ENCODE results near the gene IFITM1. TPM values are rescaled to one million over a fixed set of nuclear protein-coding genes. Genes with fewer than 3 reads are reported as not detected.
"Not testable (repeated sequence)": the region's sequence is repeated elsewhere in the genome, so short reads cannot be mapped to it uniquely, and the experiment has no call there.

Gene IFITM1
- polyA plus RNA-seq, 1 donor = 137 TPM

DNA sequence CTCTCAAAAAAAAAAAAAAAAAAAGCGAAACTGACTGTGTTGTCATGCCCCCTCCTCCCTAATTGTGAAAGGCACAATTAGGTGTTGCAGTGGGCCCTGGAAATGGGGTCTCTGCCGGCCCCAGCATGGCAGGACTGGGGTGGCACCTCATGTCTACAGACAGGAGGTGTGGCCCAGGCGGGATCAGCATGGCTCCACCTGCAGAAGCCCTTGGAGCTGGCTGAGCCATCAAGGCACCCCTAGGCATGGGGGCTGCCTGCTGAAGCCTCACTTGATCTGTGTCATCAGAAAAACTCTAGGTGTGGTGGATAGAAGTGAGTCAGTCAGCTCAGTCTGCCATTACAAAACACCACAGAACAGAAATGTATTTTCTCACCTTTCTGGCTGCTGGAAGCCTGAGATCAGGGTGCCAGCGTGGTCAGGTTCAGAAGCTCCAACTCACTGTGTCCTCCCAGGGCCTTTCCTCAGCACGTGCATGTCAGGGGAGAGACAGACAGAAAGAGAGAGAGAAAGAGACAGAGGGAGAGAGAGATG is 45.4 kb downstream of the IFITM1 start:
- H3K36me3 ChIP-seq (ENCODE audit: control insufficient read depth, insufficient read depth, low read length) = no peaks in the 10 kb centered on the region
- no peak overlapping the region for H3K27ac ChIP-seq (ENCODE audit: low read length)
- peaks cover 50% of the 10 kb centered on the region for H3K9me3 ChIP-seq (ENCODE audit: control insufficient read depth, low read depth, low read length)
- DNase-seq = no peak
- H3K4me3 ChIP-seq (ENCODE audit: low read length) = no peak overlapping the region
- peaks cover 2% of the 10 kb centered on the region for H3K27me3 ChIP-seq (ENCODE audit: control insufficient read depth, insufficient read depth, low read length)
- no CpG with 5 or more reads among the region's 5 CpGs for WGBS (ENCODE audit: insufficient coverage, low lambda C conversion rate)
- peaks cover 6% of the 10 kb centered on the region for H3K4me1 ChIP-seq (ENCODE audit: control insufficient read depth, insufficient read depth, low read length)

DNA sequence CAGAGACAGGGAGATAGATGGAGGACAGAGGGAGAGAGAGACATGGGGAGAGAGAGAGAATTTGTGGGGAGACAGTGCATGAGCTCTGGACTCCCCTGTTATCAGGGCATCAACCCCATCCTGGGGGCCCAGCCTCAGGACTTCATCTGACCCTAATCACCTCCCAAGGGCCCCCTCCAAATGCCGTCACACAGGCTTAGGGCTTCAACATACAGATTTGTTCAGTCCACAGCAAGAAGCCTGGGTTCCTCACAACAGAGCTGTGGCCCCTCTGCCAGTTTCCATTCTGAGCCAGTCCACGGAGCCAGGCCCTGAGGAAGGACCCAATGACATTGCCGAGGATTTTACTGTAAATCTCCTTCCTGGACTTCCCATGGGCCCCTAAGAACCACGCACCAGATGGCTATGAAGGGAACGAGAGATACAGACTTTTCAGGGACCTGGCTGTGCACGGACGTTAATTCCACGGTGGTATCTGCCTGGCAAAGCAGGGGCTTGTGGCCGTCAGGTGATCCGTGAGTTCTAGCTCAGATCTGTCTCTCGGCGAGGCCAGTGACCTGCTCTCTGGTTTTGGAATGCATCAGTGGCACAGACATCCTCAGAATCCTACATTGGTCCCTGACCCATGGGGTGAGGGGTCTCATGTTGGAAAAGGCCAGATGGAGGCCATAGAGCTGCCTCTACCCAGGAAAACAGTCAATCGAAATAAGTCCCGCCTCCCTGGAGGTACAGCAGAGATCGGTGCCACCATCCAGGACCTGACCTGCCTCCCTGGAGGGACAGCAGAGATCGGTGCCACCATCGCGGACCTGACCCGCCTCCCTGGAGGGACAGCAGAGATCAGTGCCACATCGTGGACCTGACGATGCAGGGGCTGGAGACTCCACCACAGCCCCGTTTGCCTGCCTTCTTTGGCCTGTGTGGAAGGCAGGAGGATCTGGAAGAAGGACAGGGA is 46.8 kb downstream of the IFITM1 start:
- WGBS (ENCODE audit: insufficient coverage, low lambda C conversion rate) = no CpG with 5 or more reads among the region's 22 CpGs
- Histone ChIP-seq H3K27ac (ENCODE audit: low read length) (no peak overlapping the region), H3K27me3 (ENCODE audit: control insufficient read depth, insufficient read depth, low read length) (peaks cover 2% of the 10 kb centered on the region), H3K4me3 (ENCODE audit: low read length) (no peak overlapping the region), H3K36me3 (ENCODE audit: control insufficient read depth, insufficient read depth, low read length) (no peaks in the 10 kb centered on the region), H3K4me1 (ENCODE audit: control insufficient read depth, insufficient read depth, low read length) (peaks cover 2% of the 10 kb centered on the region), H3K9me3 (ENCODE audit: control insufficient read depth, low read depth, low read length) (peaks cover 54% of the 10 kb centered on the region)
- DNase-seq = no peak

DNA sequence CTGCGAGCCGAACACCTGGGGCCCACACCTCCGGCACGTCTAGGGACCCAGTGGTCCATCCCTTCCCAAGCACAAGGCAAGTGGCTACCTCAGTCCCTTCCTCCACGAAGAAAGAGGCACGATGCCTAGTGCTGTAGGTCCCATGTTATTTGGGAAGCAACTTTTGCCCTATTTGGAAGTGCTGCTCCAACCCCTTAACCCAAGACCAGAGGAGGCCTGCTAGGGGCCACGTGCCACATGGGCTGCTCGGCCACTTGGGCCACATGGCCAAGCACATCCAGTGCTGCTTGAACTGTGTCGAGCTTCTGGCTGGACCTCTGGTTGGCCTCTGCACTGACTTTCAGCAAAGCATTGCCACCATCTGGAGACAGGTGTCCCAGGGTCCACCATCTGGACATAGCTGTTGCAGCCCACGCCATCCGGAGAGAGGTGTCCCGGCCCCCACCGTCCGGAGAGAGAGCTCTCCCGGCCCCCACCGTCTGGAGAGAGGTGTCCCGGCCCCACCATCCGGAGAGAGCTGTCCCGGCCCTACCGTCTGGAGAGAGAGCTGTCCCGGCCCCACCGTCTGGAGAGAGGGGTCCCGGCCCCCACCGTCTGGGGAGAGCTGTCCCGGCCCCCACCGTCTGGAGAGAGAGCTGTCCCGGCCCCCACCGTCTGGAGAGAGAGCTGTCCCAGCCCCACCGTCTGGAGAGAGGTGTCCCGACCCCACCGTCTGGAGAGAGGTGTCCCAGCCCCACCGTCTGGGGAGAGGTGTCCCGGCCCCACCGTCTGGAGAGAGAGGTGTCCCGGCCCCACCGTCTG is 49.0 kb downstream of the IFITM1 start:
- Histone ChIP-seq H3K36me3 (ENCODE audit: control insufficient read depth, insufficient read depth, low read length) (no peaks in the 10 kb centered on the region), H3K27me3 (ENCODE audit: control insufficient read depth, insufficient read depth, low read length) (peaks cover 14% of the 10 kb centered on the region), H3K4me3 (ENCODE audit: low read length) (no peak overlapping the region), H3K27ac (ENCODE audit: low read length) (no peak overlapping the region), H3K9me3 (ENCODE audit: control insufficient read depth, low read depth, low read length) (peaks cover 44% of the 10 kb centered on the region), H3K4me1 (ENCODE audit: control insufficient read depth, insufficient read depth, low read length) (no peaks in the 10 kb centered on the region)
- DNase-seq = no peak
- WGBS (ENCODE audit: insufficient coverage, low lambda C conversion rate) = no CpG with 5 or more reads among the region's 36 CpGs

DNA sequence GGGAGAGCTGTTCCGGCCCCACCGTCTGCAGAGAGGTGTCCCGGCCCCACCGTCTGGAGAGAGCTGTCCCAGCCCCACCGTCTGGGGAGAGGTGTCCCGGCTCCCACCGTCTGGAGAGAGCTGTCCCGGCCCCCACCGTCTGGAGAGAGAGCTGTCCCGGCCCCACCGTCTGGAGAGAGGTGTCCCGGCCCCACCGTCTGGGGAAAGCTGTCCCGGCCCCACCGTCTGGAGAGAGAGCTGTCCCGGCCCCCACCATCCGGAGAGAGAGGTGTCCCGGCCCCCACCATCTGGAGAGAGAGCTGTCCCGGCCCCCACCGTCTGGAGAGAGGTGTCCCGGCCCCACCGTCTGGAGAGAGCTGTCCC is 49.6 kb downstream of the IFITM1 start:
- H3K27ac ChIP-seq (ENCODE audit: low read length); H3K4me3 ChIP-seq (ENCODE audit: low read length); H3K36me3 ChIP-seq (ENCODE audit: control insufficient read depth, insufficient read depth, low read length); DNase-seq; H3K4me1 ChIP-seq (ENCODE audit: control insufficient read depth, insufficient read depth, low read length): not testable (repeated sequence)
- Histone ChIP-seq H3K27me3 (ENCODE audit: control insufficient read depth, insufficient read depth, low read length) (peaks cover 20% of the 10 kb centered on the region), H3K9me3 (ENCODE audit: control insufficient read depth, low read depth, low read length) (peaks cover 42% of the 10 kb centered on the region)
- no CpG with 5 or more reads among the region's 22 CpGs for WGBS (ENCODE audit: insufficient coverage, low lambda C conversion rate)

- DNase-seq = peak; percentile 37 to 77
These were observed 50.3 kb downstream of the IFITM1 start for GRCh38 chr11:363948-364761.

More at GRCh38 chr11:363948-364761, 50.3 kb downstream of the IFITM1 start:
- Histone ChIP-seq H3K4me3 (ENCODE audit: low read length) (no peak overlapping the region), H3K27ac (ENCODE audit: low read length) (no peak overlapping the region), H3K4me1 (ENCODE audit: control insufficient read depth, insufficient read depth, low read length) (peaks cover 7% of the 10 kb centered on the region), H3K36me3 (ENCODE audit: control insufficient read depth, insufficient read depth, low read length) (no peaks in the 10 kb centered on the region), H3K9me3 (ENCODE audit: control insufficient read depth, low read depth, low read length) (peaks cover 41% of the 10 kb centered on the region), H3K27me3 (ENCODE audit: control insufficient read depth, insufficient read depth, low read length) (peaks cover 24% of the 10 kb centered on the region)
- WGBS (ENCODE audit: insufficient coverage, low lambda C conversion rate) = no CpG with 5 or more reads among the region's 24 CpGs

Other genes starting within 250 kb of the IFITM1 start
- gene SCGB1C1, start 121.0 kb upstream of the IFITM1 start, polyA plus RNA-seq = not detected
- 51.2 TPM for gene BET1L, start 106.6 kb upstream of the IFITM1 start, polyA plus RNA-seq
- gene RIC8A, start 106.3 kb upstream of the IFITM1 start, polyA plus RNA-seq = 64.2 TPM
- 44.8 TPM for gene SIRT3, start 77.7 kb upstream of the IFITM1 start, polyA plus RNA-seq
- 107 TPM for gene PSMD13, start 77.1 kb upstream of the IFITM1 start, polyA plus RNA-seq
- gene NLRP6, start 35.6 kb upstream of the IFITM1 start, polyA plus RNA-seq = 37.4 TPM
- 53.8 TPM for gene PGGHG, start 24.9 kb upstream of the IFITM1 start, polyA plus RNA-seq
- gene IFITM5, start 14.5 kb upstream of the IFITM1 start, polyA plus RNA-seq = 0.10 TPM
- 51.7 TPM for gene IFITM2, start 6.2 kb upstream of the IFITM1 start, polyA plus RNA-seq
- gene IFITM3, start 6.8 kb downstream of the IFITM1 start, polyA plus RNA-seq = 250 TPM
- 24.0 TPM for gene B4GALNT4, start 55.5 kb downstream of the IFITM1 start, polyA plus RNA-seq
- gene PKP3, start 80.2 kb downstream of the IFITM1 start, polyA plus RNA-seq = 71.6 TPM
- gene SIGIRR, start 101.0 kb downstream of the IFITM1 start, polyA plus RNA-seq = 84.9 TPM
- 169 TPM for gene ANO9, start 128.0 kb downstream of the IFITM1 start, polyA plus RNA-seq
- gene PTDSS2, start 136.2 kb downstream of the IFITM1 start, polyA plus RNA-seq = 21.1 TPM
- 85.4 TPM for gene RNH1, start 193.2 kb downstream of the IFITM1 start, polyA plus RNA-seq
- gene HRAS, start 221.5 kb downstream of the IFITM1 start, polyA plus RNA-seq = 28.3 TPM
- gene LRRC56, start 223.5 kb downstream of the IFITM1 start, polyA plus RNA-seq = 2.4 TPM
- 4.6 TPM for gene LMNTD2, start 246.7 kb downstream of the IFITM1 start, polyA plus RNA-seq
- 45.4 TPM for gene RASSF7, start 246.9 kb downstream of the IFITM1 start, polyA plus RNA-seq